Activated CD8-positive, alpha-beta memory T cell treated with anti-CD3 and anti-CD28 coated beads for 48 hours (primary cell): ENCODE measurements around the gene BRD3.

Experiments
- DNase-seq, 3 experiments: peaks; one replicate each; pipeline ENCODE4 v3.0.0-alpha.2; 2020; ENCODE audit warnings: low read depth in 2 of 3, low spot score in 2 of 3

The BRD3 gene

DNA sequence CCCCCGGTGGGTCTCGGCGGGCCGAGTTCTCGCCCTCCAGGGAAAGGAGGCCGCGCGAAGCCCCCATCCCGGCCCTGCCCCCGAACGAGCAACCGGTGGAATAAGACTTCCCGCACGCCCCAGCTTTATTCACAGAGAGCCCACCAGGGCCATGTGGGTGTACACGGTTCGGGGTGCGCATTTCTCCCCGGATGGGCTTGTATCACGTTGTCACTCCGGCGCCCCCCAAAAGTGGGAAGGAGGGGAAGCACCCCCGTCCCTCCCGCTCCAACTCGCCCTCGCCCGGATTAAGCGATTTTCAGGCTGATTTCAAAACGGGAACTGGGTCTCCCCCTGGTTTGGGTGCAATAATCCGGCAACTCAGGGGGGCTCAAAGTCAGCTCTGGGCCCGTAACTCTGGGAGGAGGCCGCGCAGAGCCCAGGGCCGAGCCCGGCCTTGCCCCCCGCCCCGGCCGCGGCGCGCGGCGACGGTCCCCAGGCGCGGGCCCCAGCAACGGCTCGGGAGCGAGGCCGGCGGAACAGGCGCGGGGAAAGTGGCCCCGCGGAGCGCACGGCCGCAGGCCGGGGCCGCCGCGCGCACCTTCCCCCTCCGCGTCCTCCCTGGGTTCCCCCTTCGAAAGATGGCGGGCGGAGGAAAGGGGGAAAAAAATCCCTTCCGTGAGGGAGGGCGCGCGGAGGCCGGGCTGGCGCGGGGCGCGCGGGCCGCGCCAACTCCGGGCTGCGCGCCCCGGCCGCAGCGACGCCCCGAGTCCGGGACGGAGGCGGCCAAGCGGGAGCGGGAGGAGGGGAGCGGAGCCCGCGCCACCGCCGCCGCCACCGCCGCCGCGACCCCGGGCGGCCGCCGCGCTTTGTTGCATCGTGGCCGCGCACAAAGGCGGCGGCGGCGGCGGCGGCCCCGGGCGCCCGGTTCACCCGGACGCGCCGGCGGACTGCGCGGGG lies 644 bp downstream of the BRD3 start:
- DNase-seq: no peak

DNA sequence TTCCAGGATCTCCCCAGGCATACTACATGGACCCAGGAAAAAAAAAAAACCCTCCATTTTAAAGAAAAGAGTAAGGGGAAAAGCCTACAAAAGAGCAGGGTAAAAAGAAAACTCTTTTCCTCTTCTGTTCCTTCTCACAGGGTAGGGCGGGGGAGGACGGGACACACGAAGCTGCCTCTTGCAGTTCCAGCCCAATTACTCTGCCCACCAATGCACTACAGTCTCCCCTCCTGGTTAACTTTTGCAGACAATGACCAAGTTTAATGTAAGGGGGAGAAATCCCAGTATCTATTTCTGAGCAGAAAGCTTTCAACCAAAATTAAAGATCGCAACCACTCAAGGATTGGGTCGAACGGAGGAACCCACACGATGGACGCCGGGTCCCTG lies 1.3 kb downstream of the BRD3 start:
- DNase-seq: no peak

DNA sequence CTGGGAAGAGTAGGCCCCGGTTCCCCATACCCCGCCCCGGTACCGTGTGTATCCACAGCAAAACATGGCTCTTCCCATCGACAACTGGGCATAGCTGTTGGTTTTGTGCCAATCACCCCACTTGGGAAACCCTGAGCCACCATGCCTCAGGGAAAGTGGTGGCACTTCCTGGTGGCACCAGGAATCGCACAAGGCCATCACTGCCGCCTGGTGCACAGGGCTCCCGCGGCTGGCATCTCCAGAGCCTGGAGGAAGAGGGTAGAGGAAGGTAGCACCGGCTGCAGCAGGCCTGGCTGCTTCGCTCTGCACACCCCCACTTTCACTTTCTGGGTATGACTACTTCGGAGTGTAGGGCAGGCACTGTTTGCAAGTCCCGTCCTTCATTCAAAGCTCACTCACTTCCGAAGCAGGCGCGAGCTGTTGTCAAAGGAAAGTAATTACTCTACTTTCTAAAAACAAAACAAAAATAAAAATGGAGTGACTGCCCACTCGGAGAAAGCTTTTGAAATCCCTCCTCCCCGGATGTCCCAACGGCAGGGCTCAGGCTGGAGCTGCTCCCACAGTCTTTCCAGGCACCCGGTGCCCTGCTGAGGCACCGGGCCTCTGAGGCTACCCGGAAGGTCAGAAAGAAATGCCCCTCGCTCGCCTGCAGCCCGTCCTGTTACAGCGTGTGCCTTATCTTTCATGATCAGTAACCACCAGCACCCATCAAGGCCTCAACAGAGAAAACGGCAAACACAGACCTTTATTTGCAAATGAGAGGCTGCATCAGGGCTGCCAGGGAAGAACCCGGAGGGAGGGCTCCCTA lies 2.0 kb downstream of the BRD3 start:
- peak in 2 of 3 experiments; percentile 30 for DNase-seq

DNA sequence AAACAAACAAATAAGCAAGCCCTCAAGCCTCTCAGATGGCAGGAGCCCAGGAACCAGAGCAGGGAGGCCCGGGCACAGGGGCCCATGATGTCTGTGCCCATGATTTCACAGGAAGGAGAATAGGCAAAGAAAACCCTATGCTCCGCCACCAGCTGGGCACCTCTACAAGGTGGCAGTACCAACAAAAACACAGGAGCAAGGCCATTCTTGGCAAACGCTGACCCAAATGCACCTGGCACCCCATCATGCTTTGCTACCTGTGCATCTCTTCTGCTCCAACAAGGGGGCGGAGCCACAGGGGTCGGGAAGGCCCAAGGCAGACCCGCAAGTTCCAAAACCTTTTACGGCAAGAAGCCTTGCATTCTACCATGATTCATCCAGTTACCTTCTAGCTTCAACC lies 3.1 kb downstream of the BRD3 start:
- no peak for DNase-seq

DNA sequence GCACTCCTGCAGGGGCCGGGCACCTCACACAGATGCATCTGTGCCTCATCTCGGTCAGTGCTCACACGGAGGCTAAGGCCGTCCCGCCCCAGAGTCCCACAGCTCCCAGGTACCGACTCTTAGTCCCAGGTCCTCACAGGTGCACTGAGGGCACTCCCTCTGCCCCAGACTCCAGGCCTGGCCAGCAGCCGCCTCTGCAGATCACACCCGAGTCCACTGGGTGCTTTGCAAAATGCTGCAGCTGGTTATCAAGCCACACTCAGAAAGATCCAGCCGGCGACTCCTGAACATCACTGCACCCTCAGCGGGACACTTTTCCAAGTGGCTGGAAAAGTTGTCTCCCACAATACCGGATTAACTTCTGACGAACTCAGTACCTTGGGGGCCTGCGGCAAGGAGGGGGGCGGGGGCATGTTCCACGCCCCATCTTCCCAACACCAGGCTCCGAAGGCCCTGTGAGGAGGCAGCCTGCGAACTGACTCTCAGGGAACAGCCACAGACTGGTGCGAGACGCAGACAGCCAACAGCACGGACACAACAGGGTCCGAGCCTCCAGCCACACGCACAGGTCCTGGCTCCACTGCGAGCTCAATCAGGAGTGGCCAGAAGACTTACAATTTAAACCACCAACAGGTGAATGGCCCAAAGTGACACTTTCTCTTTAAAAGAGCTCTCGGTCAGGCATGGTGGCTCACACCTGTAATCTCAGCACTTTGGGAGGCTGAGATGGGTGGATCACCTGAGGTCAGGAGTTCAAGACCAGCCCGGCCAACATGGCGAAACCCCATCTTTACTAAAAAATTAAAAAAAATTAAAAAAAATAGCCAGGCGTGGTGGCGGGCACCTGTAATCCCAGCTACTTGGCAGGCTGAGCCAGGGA lies 4.0 kb downstream of the BRD3 start:
- no peak for DNase-seq

DNA sequence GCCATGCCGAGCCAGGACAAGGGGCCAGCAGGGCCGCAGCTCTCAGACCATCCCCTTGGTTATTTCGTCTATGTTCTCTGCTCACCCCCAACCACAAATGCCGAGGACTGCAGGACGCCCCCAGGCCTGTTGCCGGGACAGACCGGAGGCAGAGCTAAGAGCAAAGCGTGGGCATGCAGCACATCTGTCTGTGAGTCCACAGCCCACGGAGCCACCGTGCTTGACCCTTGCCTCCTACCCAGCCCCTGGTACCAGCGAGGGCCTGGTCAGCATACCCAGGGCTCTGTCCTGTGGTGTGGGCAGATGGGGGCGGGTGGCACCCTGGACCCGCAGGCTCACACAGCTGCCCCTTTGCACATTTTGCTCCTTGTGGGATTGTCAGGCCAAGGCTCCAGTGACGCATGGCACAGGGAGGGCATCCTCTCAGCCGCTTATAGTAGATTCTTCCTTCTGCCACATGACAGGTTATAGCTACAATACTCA lies 4.7 kb downstream of the BRD3 start:
- DNase-seq: no peak

DNA sequence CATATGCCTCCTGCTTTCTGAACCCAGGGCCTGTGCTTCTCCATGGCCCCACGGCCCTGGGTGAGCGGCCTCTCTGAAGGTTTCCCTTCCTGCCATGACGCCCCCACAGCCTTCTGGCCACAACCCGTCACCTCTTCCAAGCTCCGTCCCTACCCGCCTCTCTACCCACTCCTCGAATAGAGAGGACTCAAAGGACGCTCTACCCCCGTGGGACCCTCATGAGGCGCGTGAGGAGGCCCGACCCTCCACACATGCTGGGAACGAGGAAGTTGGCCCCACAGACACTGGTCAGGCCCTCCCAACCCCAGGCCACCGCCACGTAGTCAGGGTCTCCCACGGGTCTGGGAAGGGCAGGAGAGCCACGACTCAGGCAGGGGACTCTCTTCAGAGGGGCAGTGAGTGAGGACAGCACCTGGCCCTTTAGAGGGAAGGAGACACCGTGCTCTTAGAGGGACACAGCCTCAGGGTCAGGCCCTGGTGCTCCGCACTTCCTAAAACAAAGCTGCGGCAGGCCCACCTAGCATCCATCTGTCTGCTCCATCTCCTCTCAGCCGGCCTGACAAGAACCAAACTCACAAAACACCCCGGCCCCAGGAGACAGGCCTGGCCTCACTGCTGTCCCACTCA lies 5.3 kb downstream of the BRD3 start:
- no peak for DNase-seq

DNA sequence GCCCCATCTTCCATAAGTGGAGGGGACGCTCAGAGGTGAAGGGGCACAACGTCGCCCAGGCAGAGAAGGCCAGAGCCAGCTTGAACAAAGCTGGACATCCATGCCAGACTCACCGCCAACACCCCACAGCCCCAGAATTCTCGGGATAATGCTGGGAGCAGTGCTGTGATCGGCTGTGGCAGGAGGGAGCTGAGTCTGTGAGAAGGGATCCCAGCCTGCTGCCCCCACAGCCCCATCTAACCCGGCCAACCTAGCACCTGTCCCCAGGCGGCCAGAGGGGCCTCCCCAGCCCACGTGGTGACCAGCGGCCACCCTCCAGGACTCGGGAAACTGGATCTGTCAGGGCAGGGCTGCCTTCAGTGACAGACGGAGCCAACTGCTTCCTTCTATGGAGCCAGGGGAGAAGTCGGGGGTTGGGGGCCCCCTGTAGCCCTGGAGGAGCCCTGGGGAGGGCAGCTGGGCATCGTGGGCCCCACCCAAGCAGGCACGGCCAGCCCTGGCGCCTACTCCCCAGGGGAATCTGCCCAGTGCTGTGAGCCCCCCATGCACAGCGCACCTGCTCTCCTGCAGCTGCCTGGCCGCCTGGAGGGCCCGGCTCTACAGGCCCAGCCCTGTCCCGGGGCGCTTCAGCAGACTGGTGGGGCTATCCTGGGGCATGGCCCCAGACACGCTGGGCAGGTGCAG lies 6.0 kb downstream of the BRD3 start:
- DNase-seq: no peak

DNA sequence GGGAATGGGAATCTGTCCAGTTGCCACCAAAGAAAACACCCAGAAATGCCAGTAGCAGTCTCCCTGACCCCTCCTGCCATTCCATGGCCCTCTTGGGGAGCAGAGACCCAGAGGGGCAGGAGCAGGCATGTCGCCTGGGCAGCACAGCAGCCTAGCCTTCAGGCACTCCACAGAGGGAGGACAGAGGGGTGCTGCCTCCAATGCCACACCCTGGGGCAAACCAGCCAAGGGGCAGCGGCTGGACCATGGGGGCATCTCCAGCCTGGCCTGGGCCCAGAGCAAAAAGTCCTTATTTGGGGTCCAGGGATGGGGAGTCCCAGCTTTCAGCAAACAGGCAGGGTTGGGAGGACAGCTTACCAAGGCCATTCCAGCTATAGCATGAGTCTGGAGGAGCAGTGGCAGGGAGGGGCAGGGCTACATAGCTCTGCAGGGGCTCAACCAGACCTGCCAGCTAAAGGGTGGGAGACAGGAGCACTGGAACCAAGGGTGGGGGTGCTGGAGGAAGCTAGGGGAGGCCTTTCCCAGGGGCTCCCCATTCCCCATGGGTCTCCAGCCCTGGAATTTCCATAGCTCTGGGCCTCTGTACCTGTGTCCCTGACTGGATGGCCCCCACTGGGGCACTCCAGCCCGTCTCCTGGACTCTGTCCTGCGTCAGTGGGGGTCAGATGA lies 6.7 kb downstream of the BRD3 start:
- DNase-seq: no peak

DNA sequence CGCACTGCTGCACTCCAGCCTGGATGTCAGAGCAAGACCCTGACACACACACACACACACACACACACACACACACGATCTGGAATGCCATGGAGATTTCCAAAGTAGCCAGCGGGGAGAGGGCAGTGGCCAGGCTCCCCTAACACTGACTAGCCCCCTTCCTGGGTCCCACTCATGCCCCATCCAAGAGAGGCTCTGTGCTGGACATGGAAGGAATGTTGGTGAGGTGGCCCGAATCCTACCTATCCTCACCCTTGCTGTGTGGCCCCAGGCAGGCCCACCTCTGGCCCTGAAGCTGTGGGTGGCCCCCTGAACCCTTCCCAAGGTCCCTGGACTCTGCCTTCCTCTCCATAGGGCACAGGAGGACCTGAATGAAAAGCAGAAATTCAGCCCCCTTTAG lies 7.3 kb downstream of the BRD3 start:
- DNase-seq: no peak

DNA sequence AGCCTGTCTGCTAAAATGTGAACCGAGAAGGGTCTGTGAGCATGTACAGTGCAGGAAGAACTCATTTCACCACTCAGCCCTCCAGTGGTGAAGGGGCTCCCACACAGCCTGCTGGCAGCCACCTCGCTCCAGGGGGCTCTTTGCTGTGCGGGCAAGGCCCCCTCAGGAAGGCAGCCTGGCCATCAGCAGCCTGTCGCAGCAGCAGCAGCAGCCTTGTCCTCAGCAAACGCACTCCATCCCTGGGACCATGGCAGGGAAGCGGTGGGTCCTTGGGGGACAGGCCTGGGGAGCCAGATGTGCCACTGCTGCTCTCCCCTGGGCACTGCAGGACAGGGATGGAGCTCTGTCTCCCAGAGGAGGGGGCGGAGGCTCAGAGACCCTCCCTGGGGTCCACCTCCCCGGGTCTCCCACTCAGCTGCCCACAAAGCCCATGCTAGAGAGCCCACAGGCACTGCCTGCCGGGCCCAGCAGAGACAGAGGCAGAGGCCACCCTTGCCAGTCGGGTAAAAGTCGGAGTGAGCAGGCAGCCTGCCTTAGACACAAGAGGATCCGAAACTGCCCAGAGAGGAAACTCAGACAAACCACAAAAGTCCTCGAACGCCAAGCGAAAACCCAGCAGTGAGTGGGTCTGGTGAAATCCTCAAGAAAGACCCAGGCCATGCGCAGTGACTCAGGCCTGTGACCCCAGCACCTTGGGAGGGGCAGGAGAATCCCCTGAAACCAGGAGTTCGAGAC lies 8.0 kb downstream of the BRD3 start:
- DNase-seq: no peak

DNA sequence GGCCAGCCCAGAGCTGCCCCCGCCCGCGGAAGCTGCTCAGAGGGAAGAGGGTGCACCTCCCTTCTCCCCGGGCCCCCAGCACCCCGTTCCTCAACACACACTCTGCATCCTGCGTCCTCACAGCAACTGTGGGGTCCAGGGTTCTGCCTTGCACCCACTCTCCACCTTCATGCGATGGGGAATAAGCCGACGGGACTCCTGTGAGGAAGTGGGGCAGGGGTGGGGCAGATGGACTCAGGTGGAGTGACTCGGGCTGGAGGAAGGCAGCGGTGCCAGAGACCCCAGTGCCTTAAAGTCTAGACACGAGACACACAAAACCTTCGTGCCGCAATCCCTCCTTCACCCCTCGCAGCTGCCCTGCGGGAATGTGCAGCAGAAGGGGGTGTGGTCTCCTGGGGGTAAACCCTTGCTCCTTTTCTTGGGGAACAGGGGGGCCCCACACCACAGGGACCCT lies 8.6 kb downstream of the BRD3 start:
- no peak for DNase-seq

DNA sequence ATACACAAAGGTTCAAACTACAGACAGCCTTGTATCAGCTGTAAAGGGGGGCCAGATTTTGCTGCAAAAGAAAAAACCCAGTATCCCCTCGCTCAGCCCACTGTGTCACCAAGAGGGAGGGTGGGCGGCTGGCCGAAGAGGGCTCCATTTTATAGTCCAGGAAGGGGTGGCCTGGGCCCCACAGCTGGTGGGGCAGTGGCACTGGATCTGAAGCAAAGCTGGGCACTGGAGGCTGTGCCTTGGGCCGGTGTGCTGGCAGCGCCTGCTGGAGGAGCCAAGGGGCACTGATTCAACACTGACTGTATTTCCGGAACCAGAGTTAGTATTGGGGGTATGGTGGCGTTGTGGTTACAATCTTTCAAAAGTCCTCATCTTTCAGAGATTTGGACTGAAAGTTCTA lies 9.1 kb downstream of the BRD3 start:
- no peak for DNase-seq

DNA sequence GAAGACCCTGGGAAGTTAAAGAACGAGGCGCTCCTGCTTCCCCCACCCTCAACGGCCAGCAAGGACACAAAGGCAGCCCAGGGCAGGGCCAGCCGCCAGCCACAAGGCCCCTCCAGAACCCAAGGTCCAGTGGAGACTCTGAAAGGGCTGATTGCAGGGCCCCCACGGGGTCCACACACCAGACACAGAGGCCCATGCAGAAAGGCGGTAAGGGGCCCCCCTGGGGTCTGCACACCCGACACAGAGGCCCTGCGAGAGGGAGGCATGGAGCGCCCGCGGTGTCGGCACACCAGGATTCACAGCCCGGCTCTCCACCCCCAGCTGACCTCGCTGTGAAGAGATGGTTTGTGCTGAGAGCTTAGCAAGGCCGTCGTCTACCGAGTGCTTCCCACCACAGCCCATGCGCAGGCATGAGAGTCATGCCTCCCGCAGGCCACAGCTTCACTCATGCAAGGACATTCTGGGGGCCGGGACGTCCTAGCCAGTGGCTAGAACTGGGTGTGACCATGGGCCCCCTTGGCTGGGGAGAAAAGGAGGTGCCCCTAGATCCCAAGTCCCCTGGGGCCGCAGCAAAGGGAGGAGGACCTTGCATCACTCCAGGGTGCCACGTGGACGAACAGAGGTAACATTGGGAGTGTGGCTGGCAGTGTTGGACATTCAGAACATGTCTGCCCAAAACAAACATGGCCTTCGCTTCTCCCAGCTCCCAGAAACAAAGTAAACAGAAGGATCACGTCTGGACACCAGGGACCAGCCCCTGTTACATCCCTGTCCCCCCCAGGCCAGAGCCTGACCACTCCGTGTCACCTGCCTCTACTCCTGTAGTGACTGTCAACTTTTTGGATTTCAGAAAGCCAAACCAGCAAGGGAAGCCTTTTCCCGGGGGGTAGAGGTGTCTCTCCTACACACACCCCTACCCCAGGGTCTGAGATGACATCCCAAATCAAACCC lies 9.8 kb downstream of the BRD3 start:
- no peak for DNase-seq

DNA sequence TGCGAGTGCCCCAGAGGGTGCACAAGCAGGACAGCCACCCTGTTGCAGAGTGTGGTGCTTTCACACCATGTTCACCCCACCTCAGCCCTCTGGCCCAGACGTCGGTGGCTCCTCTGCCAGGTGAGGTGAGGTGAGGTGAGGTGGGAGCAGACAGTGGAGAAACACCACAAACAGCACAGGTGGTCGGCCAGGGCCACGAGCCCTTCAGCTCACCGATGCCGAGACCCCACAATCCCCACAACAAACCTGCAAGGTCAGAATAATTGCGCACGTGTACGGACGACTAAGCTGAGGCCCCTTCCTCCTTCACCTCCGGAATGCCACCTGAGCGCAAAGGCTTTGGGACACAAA lies 10.5 kb downstream of the BRD3 start:
- DNase-seq: no peak

DNA sequence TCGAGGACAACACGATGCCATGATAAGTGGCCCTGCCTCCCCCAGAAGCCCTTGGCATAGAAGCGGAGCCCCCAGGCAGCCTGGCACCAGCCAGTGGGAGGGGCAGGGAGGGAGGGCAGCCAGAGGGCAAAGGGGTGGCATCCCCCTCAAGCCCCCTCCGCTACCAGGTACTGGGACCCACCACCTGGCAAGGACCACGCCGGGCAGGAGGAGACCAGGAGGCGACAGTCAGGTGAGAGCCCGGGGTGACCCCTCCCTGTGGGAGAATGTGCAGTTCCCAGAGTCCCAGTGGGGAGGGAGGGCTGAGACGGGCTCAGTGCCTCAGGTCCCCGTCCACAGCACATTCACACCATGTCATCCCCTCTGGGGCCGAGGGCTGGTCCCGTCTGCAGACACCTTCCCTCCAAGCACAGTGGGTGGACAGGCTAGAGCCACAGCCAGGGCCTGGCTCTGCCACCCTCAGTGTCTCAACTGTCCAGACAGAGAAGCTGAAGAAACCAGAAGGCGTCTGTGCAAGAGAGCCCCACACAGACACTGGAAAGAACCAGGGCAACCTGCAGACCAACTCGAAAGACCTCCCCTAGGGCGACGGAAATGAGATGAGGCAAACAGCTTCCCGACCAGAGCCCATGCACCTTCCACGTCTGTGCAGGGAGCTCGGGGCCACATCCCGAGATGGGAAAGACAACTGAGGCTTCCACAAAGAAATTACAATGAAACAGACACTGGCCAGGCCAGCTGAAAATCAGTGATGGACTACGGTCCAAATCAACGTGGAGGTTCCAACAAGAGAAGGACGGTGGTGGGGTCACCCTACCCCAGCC lies 11.1 kb downstream of the BRD3 start:
- no peak for DNase-seq

DNA sequence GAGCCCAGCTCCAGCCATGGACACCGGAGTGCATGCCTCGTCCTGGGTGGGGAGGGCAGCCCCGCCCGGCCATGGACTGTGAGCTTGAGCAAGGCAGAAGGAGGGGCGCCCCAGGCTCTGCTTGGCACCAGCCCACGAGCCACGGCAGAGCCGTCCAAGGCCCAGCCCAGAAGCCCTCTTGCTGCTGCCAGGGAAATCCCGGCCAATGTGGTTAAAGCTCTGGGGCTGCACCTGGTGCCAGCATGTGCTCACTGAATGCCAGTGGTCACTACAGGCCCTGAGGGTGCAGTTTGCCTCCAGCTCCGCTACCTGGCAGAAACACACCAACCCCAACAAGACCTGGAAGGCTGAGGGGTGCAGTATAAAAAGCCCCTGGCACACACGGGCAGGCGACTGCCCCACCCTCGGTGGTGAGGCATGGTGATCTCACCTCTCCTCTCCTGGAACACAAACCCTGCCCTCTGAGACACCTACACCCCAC lies 11.8 kb downstream of the BRD3 start:
- no peak for DNase-seq
